Thymus (tissue), 11 donors: ENCODE results near the gene FYCO1. TPM values are rescaled to one million over a fixed set of nuclear protein-coding genes. Genes with fewer than 3 reads are reported as not detected.
A peak's percentile ranks its signal among the peaks of the same experiment; 100 is the strongest.

ENCODE experiments used
- DNase-seq, 9 donors: peaks; one replicate each; pipeline ENCODE4 v3.0.0-alpha.2; 2013; ENCODE audit warnings: low spot score in 9 of 9, low read depth in 6 of 9, missing footprints in 1 of 9
- H3K27ac ChIP-seq, 2 donors: one replicate each; pipeline ENCODE4 v1.5.1; 2013; ENCODE audit warnings: control low read depth in 1 of 2, low read depth in 1 of 2, low read length in 1 of 2, mild to moderate bottlenecking in 1 of 2, moderate library complexity in 1 of 2
- H3K27me3 ChIP-seq, 2 donors: one replicate each; pipeline ENCODE4 v1.5.1; 2013; ENCODE audit warnings: low read length in 1 of 2; ENCODE audit not compliant: control insufficient read depth in 2 of 2, insufficient read depth in 1 of 2
- H3K36me3 ChIP-seq, 2 donors: one replicate each; pipeline ENCODE4 v1.5.1; 2013; ENCODE audit warnings: low read length in 1 of 2, mild to moderate bottlenecking in 1 of 2, moderate library complexity in 1 of 2; ENCODE audit not compliant: control insufficient read depth in 2 of 2, insufficient read depth in 2 of 2
- H3K4me1 ChIP-seq, 2 donors: one replicate each; pipeline ENCODE4 v1.5.1; 2013; ENCODE audit warnings: low read length in 2 of 2; ENCODE audit not compliant: control insufficient read depth in 2 of 2, insufficient read depth in 2 of 2
- H3K4me3 ChIP-seq, 2 donors: one replicate each; pipeline ENCODE4 v1.5.1; 2013; ENCODE audit warnings: low read length in 2 of 2, control low read depth in 1 of 2, mild to moderate bottlenecking in 1 of 2
- H3K9me3 ChIP-seq, 2 donors: one replicate each; pipeline ENCODE4 v1.5.1; 2013; ENCODE audit warnings: low read length in 1 of 2, mild to moderate bottlenecking in 1 of 2; ENCODE audit not compliant: control insufficient read depth in 2 of 2, insufficient read depth in 1 of 2
- WGBS: extraction: QIAGEN DNeasy Blood & Tissue Kit; methylation state at CpG from one replicate; pipeline ENCODE4 v1.1.7; 2013; 5-methylcytosine and 5-hydroxymethylcytosine counted together
- polyA plus RNA-seq: library from polyadenylated mRNA; stranded (reverse); fragments of 200-250 nt; gene quantifications from one replicate; pipeline ENCODE4 v1.2.3, GENCODE V29; 2013
- total RNA-seq: library from RNA; stranded (reverse); fragments of 120-200 nt; gene quantifications from one replicate; pipeline ENCODE4 v1.2.4, GENCODE V29; 2013
- donor health status: healthy.

The FYCO1 gene
- total and polyA plus RNA-seq, 2 donors, result 7.8 to 8.1 TPM

DNA sequence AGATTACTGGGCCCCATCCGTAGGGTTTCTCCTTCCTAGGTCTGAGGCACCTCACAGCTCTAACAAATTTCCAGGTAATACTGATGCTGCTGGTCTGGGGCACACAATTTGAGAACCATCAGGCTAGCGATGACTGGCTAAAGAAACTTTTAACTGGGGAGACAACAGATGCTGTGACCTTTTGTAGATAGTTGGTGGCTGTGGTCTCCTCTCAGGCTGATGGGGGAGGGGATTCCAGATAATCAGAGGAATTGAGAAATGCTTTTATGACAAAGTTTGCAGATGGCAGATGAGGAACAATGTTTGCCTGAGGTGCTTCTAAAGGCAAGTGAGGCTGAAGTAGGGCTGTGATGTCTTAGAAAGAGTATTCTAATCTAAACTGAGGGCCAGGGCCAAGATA lies 123.1 kb downstream of the FYCO1 start:
- H3K36me3 ChIP-seq, result peaks cover 0 to 4% of the 10 kb centered on the region in 2 donors
- WGBS, result 20% methylated on average over 2 of the region's 2 CpGs
- no peaks in the 10 kb centered on the region for H3K27me3 ChIP-seq
- H3K4me1 ChIP-seq, result peaks cover 68 to 91% of the 10 kb centered on the region in 2 donors
- H3K4me3 ChIP-seq, result peak overlapping the region; percentile 23 to 44
- peak overlapping the region; percentile 91 to 98 for H3K27ac ChIP-seq
- no peaks in the 10 kb centered on the region for H3K9me3 ChIP-seq
- peak in 2 of 9 donors; percentile 48 to 74 for DNase-seq

- H3K4me3 ChIP-seq, result peak overlapping the region; percentile 23 to 44
- H3K27me3 ChIP-seq, result no peaks in the 10 kb centered on the region
- WGBS, result 6% methylated on average over 6 of the region's 6 CpGs
- H3K4me1 ChIP-seq, result peaks cover 70 to 91% of the 10 kb centered on the region in 2 donors
- H3K27ac ChIP-seq, result peak overlapping the region; percentile 91 to 98
- H3K9me3 ChIP-seq, result no peaks in the 10 kb centered on the region
- peak in 7 of 9 donors; percentile 76 to 94 (median 89) for DNase-seq
- peaks cover 0 to 4% of the 10 kb centered on the region in 2 donors for H3K36me3 ChIP-seq
Measured at GRCh38 chr3:45871780-45872179, 123.8 kb downstream of the FYCO1 start.

GRCh38 chr3:45870099-45870498 lies 125.5 kb downstream of the FYCO1 start:
- Histone ChIP-seq H3K4me3 (peak overlapping the region in 1 of 2 donors; percentile 27), H3K36me3 (peaks cover 0 to 4% of the 10 kb centered on the region in 2 donors), H3K4me1 (peaks cover 68 to 90% of the 10 kb centered on the region in 2 donors), H3K27me3 (no peaks in the 10 kb centered on the region), H3K27ac (peak overlapping the region; percentile 81 to 91), H3K9me3 (no peaks in the 10 kb centered on the region)
- WGBS, result 6% methylated on average over 4 of the region's 4 CpGs
- peak in 8 of 9 donors; percentile 91 to 99 (median 96) for DNase-seq

DNA sequence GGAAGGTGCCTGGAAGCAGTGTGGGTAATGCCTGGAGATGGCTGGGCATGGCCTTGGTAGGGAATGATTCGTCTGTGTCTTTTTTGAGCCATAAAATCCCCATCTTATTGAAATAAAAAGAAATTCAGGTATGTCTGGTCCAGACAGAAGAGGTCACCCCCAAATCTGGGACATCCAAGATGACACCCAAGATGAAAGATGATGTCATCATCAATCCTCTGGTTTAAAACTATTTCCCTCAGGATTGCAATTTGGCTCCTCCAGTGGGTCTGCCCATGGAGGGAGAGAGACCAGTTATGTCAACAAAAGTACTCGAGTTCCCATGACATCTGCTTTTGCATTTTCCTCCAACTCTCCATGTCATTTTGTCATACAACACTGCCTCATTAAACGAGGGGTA lies 126.0 kb downstream of the FYCO1 start:
- H3K27ac ChIP-seq, result peak overlapping the region; percentile 81 to 91
- H3K9me3 ChIP-seq, result no peaks in the 10 kb centered on the region
- no peak for DNase-seq
- H3K4me3 ChIP-seq, result peak overlapping the region in 1 of 2 donors; percentile 27
- H3K27me3 ChIP-seq, result no peaks in the 10 kb centered on the region
- peaks cover 67 to 90% of the 10 kb centered on the region in 2 donors for H3K4me1 ChIP-seq
- WGBS, result 36% methylated on average over 3 of the region's 3 CpGs
- peaks cover 0 to 4% of the 10 kb centered on the region in 2 donors for H3K36me3 ChIP-seq

DNA sequence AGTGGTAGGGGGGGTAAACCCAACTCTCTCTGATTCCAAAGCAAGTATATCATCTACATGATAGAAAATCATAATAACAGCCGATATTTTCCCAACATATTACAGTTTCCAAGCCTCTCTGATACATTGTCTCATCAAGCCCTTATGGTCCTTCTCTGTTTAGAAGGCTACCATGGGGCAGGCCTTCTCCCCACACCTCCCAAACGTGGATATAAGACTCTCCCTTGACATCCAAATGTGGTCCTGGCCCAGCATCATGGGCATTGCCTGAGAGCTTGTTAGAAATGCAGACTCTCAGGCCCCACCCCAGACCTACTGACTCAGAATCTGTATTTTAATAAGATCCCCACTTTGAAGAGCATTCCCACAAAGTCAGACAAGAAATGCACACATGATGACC lies 127.0 kb downstream of the FYCO1 start:
- Histone ChIP-seq H3K4me3 (no peak overlapping the region), H3K27me3 (no peaks in the 10 kb centered on the region), H3K4me1 (peaks cover 59 to 84% of the 10 kb centered on the region in 2 donors), H3K9me3 (peaks cover 0 to 2% of the 10 kb centered on the region in 2 donors), H3K27ac (peak overlapping the region; percentile 72 to 91), H3K36me3 (peaks cover 0 to under 1% of the 10 kb centered on the region in 2 donors)
- DNase-seq, result no peak
- WGBS, result 87% methylated on average over 2 of the region's 2 CpGs

DNA sequence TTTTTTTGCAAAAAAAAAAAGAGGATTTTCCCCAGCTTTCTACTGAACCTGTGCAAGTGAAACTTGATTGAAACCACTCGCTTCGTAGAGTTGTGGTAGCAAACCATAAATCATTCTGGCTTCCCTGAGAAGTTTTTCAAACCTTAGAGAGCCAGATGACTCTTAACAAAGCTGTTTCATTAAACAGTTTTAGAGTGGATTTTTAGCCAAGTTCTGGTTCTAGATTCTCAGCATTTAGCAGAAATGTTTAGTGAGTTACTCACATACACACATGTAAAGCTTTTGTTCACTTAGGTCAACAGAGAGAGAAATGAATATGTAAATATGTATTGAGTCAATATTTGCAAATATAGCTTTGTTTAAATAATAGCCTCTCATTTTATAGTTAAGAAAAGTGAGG lies 127.4 kb downstream of the FYCO1 start:
- H3K36me3 ChIP-seq, result peaks cover 2 to 5% of the 10 kb centered on the region in 2 donors
- H3K4me1 ChIP-seq, result peaks cover 60 to 86% of the 10 kb centered on the region in 2 donors
- no peak overlapping the region for H3K4me3 ChIP-seq
- H3K9me3 ChIP-seq, result peaks cover 2 to 4% of the 10 kb centered on the region in 2 donors
- DNase-seq, result peak in 1 of 9 donors; percentile 54
- H3K27me3 ChIP-seq, result no peaks in the 10 kb centered on the region
- peak overlapping the region in 1 of 2 donors; percentile 91 for H3K27ac ChIP-seq
- 33% methylated on average over 2 of the region's 2 CpGs for WGBS

Other genes starting within 250 kb of the FYCO1 start
- gene SLC6A20, start 199.3 kb downstream of the FYCO1 start, total RNA-seq, result 0.42 TPM
- 2.4 TPM for gene SLC6A20, start 199.3 kb downstream of the FYCO1 start, polyA plus RNA-seq
- gene LZTFL1, start 153.7 kb downstream of the FYCO1 start, total RNA-seq, result 191 TPM
- gene LZTFL1, start 153.7 kb downstream of the FYCO1 start, polyA plus RNA-seq, result 42.8 TPM
- gene CCR9, start 109.3 kb downstream of the FYCO1 start, total RNA-seq, result 214 TPM
- 133 TPM for gene CCR9, start 109.3 kb downstream of the FYCO1 start, polyA plus RNA-seq
- 10.4 TPM for gene CXCR6, start 52.4 kb downstream of the FYCO1 start, total RNA-seq
- 8.5 TPM for gene CXCR6, start 52.4 kb downstream of the FYCO1 start, polyA plus RNA-seq
- 4.2 TPM for gene XCR1, start 31.7 kb upstream of the FYCO1 start, total RNA-seq
- 5.7 TPM for gene XCR1, start 31.7 kb upstream of the FYCO1 start, polyA plus RNA-seq
- 7.0 TPM for gene CCR1, start 212.5 kb upstream of the FYCO1 start, total RNA-seq
- 14.5 TPM for gene CCR1, start 212.5 kb upstream of the FYCO1 start, polyA plus RNA-seq
- 0.33 TPM for gene CCR3, start 246.6 kb upstream of the FYCO1 start, total RNA-seq
- gene CCR3, start 246.6 kb upstream of the FYCO1 start, polyA plus RNA-seq, result 0.27 TPM